HG03378 (cell line): ENCODE measurements around the gene TSPEAR.

ENCODE experiments used
- ATAC-seq: cut with Tn5 transposase; IDR thresholded peaks from one replicate; pipeline ENCODE4 v1.9.1; 2021; ENCODE audit warnings: mild to moderate bottlenecking, moderate library complexity; ENCODE audit not compliant: unreplicated experiment

Gene TSPEAR

DNA sequence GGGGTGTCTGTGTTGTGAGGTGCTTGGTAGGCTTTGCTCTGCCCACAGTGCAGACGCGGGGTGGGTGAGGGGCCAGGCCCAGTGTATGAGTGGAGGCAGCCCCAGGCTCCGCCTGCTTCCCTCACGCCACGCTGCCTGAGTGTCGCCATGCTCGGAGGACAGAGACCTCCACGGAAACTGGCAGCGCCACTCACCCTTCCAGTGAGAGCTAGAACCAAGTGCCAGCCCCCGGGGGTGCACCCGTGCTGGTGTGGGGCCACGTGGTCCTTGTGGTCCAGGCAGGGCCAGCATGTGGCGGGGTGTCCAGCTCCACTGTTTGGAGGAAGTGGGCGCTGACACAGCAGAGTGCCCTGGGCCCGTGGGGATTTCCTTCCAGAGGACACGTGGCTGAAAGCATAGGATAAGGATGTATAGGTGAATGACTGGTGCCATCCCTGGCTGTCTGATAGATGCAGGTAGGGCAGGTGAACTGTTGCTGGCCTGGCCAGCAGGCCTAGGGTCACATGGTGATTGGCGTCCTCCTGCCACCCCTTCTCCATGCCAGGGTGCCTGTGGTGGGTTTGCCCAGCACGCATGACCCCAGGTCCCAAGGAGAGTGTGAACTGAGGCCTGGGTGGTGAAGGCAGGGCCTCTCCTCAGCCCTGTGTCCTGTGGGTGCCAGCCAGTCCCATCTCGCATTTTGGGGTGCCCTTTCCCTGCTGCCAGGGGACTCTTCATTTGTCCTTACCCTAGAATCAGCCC, 252.2 kb downstream of the TSPEAR start:
- ATAC-seq, result no peak

DNA sequence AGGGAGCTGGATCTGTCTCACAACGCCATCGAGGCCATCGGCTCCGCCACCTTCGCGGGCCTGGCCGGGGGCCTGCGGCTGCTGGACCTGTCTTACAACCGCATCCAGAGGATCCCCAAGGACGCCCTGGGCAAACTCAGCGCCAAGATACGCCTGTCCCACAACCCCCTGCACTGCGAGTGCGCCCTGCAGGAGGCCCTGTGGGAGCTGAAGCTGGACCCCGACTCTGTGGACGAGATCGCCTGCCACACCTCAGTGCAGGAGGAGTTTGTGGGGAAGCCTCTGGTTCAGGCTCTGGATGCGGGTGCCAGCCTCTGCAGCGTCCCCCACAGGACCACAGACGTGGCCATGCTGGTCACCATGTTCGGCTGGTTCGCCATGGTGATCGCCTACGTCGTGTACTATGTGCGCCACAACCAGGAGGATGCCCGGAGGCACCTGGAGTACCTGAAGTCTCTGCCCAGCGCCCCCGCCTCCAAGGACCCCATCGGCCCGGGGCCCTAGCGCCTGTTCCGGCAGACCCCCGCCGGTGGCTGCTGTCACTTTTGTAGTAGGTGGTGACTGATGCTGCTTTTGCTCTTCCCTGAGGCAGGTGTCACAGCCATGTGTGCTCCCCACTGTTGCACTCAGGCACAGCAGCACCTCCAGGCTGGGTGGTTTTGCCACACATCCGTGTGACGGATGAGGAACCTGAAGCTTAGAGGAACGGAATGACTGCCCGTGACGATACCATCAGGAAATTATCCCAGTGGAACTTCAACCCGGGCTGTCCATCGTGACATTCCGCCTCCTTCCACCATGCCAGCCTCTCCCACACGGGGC, 254.2 kb downstream of the TSPEAR start:
- ATAC-seq, result no peak

DNA sequence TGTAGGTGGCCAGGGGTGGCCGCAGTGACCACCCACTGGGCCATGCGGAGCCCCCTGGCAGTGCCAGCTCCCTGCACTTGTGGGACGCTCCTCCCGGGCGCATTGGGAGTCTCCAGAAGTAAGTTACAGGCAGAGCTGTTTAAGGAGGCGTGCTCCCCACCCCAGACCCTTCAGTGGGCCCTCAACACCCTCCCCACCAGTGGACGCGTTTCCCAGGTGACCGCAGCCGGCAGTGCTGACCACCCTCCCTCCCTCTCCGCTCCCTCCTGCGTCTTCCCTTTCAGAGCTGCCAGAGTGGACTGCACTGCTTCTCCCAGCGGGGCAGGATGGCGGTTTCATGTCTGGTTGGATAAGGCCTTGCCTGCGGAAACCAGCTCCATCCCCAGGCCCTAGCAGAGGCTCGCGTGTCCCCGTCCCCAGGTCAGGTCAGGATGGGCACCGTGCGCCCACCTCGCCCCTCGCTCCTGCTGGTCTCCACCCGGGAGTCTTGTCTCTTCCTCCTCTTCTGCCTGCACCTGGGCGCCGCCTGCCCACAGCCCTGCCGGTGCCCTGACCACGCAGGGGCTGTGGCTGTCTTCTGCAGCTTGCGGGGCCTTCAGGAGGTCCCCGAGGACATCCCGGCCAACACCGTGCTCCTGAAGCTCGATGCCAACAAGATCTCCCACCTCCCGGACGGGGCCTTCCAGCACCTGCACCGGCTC, 255.0 kb downstream of the TSPEAR start:
- no peak for ATAC-seq

DNA sequence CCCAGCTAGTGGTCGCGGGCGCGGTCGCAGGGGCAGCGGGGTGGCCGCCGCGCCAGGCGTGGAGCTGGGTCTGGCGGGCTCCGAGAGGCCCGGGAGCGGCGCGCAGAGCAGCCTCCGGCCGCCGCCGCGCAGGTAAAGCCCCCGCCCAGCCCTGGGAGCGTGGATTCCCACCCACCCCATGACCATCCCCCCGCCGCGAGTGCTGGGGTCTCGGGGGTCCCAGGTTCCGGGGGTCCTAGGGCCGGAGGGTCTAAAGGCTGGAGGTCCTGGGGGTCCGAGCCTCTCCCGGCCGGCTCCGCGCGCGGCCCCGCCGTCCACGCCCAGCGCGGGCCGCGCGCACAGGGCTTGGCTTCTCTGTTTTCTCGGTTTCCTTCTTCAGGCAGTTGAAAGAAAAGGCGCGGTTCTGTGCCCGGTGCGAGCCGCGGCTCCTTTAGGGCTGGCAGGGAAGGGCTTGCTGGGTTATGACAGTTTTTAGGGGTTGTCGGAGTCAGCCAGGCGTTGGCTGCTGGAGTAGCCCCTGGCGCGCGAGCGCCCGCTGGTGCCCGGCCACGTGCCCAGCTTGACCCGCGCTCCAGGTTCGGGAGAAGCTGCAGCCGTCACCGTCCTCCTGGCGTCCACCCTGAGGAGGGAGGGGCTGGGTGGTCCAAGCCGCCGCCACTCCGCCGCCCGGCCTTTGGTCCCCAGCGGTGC, 255.7 kb downstream of the TSPEAR start:
- no peak for ATAC-seq

DNA sequence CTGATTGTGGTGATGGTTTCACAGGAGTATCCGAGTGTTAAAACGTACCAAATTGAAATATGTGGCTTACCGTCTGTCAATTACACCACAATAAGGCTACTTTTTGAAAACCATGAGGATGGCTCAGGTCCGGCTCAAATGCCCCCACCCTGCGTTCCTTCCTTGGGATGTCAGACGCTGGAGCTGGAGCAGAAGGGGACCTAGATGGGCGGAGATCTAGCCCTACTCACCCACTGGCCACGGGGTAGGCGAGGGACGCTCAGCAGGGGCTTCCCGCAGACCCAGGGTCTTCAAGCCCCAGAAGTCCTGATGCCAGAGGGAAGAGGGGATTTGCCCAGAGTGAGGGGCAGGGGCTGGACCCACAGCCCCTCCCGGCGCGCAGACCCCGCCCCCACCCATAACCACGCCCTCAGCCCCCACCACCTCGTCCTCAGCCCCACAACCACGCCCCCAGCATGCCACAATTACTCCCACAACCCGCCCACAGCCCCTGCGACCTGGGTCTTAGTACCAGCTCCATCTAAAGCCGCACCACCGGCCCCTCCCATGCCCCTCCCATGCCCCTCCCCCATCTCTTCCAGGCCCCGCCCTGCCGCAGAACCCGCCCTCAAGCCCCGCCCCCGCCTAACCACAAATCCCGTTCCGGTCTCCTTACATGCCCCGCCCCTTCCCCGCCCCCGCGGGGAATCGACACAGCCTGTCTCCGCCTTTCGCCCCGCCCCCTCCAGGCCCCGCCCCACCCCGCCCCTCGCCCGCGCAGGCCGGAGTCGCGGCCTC, 256.4 kb downstream of the TSPEAR start, which contains the start of gene LRRC3:
Gene LRRC3, plus strand, starts transcription at position 764 of the 777 bp plus-strand sequence. CDS start 1,135 bp downstream, outside the sequence.
- no peak for ATAC-seq

DNA sequence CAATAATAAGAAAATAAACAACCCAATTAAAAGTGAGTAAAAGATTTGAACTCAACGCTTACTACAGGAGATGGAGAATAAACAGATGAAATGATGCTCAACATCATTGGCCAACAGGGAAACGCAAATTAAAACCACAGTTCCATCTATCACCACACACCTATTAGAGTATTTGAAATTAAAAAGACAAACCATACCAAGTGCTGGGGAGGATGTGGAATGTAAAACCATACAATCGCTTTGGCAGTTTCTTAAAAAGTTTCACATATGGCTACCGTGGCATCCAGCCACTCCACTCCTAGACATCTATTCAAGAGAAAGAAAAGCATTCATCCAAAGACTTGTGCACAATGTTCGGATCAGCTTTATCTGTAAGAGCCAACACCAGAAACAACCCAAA, 257.3 kb downstream of the TSPEAR start:
- no peak for ATAC-seq

DNA sequence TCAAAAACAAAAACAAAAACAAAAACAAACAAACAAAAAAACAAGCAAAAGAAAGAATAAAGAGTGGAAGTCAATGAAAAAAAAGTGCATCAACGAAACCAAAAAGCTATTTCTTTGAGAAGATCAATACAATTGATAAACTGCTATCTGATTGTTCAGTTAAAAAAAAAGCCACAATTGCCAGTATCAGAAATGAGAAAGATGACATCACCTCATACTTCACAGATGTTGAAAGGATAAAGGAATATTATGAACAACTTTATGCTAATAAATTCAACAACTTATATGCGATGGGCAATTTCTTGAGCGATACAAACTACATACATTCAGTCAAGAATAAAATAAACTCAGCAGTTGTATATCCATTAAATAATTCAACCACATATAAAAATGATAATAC, 258.3 kb downstream of the TSPEAR start:
- ATAC-seq, result no peak

DNA sequence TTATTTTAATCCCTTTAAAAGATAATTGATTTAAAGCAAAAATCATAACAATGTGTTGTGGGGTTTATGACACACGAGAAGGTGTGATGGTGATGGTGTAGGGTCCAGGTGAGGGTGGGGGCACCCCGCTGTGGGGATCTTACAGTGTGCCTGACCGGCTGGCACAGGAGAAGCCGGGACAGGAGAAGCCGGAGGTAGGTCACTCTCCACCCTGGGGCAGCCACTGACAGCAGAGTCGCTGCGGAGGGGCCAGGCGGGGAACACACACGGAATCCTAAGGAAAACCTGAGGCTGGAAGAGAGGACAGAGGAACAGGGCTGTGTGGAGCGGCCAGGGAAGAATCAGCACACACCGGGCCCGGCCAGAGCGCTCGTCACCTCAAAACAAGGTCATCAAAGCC, 260.4 kb downstream of the TSPEAR start:
- ATAC-seq, result no peak

DNA sequence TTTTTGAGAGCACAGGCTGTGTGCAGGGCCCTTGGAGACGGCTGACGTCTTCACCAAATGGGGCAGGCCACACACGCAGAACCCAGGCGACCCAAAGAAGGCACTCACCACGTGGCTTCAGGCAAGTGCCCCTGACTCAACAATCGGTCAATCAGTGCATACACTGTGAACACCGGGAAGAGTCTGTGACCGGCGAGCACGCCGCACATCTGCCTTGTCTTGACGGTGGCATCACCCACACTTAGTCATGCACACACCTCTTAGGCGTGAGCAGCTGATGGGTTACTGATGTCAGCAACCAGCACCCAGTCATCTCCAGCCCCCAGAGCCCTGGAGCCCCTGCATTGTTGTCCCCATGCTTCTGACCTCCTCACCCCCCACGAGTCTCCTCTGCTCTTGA, 261.0 kb downstream of the TSPEAR start:
- ATAC-seq, result no peak

DNA sequence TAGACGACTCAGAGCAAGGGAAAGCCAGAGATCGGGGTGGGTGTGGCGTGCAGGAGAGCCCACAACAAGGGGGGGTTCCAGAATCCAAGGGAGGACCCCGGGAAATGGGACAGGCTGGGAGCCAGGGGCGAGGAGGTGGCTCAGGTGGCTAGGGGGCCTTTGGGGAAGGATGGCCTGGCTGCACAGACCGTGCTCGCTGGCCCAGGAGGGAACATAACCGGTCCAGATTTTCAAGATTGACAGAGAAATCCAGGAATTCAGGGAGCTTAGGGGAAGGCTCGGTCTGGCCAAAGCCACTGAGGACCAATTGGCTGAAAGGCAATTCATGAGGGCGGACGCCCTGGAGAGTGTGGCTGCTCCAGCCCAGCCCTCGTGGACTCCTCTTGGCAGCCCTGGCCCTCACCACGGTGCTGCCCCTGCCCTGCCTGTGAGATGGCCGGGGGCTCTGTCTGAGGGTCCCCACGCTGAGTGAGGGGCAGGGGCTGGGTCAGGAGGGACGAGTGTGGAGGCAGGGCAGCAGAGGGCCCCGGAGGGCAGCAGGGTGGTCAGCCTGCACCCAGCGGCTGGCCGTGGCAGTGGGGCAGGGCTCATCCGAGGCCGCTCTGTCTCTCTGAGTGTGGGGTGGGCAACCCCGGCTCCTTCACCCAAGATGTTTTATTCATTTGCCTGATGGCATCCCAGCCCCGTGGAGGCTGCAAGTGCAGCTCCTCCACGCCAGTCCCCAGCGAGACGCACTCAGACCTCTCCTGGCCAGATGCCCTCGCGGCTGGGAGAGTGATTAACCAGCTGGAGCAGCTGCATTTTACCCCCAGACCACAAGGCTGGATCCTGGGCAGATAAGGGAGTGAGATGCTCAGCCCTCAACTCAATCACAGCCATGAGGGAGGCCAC, 261.7 kb downstream of the TSPEAR start:
- no peak for ATAC-seq

DNA sequence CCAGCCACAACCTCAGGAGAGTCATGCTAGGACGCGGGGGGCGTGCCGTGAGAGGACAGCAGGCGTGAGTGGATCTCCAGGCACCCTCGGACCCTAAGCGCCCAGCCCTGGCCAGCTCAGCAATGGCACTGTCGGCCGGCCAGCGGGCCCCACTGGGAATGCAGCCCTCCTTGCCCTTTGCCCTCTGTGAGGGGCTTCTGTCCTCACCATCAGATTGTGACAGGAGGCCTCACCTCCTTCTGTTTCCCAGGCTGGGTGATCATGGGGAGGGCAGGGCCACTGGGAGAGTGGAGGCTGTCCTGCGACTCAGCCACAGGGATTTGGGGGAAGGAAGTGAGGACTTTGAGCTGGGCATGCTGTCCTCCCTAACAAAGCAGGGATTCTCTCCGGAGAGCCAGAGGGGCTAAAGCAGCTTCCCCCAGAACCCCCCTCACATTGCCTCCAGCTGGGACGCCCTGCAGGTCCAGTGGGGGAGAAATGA, 262.7 kb downstream of the TSPEAR start:
- no peak for ATAC-seq
